MG63 (cell line): ENCODE data around the gene AGPAT2. TPM values are rescaled to one million over a fixed set of nuclear protein-coding genes. Genes with fewer than 3 reads are reported as not detected.

Experiments used
- total RNA-seq: library from RNA; depleted of rRNA; stranded (reverse); fragments of >200 nt; shearing (Covaris generic); gene quantifications from 2 replicates; pipeline ENCODE4 v1.2.3, GENCODE V29; 2014; ENCODE audit warnings: low replicate concordance; rRNA removed

Gene AGPAT2
- total RNA-seq, 1 experiment from 2014 or later, result 116 TPM

Other genes starting within 250 kb of the AGPAT2 start
- gene INPP5E, start 247.6 kb downstream of the AGPAT2 start, total RNA-seq, result 2.9 and 10.4 TPM in 2 replicates
- 4.3 and 7.5 TPM in 2 replicates for gene SEC16A, start 204.4 kb downstream of the AGPAT2 start, total RNA-seq
- 4.4 and 4.7 TPM in 2 replicates for gene NOTCH1, start 141.4 kb downstream of the AGPAT2 start, total RNA-seq
- 24.5 and 25.9 TPM in 2 replicates for gene EGFL7, start 24.5 kb downstream of the AGPAT2 start, total RNA-seq
- gene DIPK1B, start 25.1 kb upstream of the AGPAT2 start, total RNA-seq, result 11.5 and 13.3 TPM in 2 replicates
- not detected in 2 replicates for gene LCN10, start 55.5 kb upstream of the AGPAT2 start, total RNA-seq
- not detected in 2 replicates for gene LCN6, start 61.1 kb upstream of the AGPAT2 start, total RNA-seq
- not detected in 2 replicates for gene LCN8, start 70.8 kb upstream of the AGPAT2 start, total RNA-seq
- not detected in 2 replicates for gene LCN15, start 77.1 kb upstream of the AGPAT2 start, total RNA-seq
- gene TMEM141, start 103.9 kb upstream of the AGPAT2 start, total RNA-seq, result 53.9 and 57.5 TPM in 2 replicates
- gene CCDC183, start 108.9 kb upstream of the AGPAT2 start, total RNA-seq, result not detected in 2 replicates
- 67.4 and 101 TPM in 2 replicates for gene RABL6, start 120.5 kb upstream of the AGPAT2 start, total RNA-seq
- gene AJM1, start 155.0 kb upstream of the AGPAT2 start, total RNA-seq, result 0.82 TPM in 1 of 2 replicates, not detected in the other
- 47.1 and 74.1 TPM in 2 replicates for gene PHPT1, start 162.0 kb upstream of the AGPAT2 start, total RNA-seq
- 0.44 and 0.63 TPM in 2 replicates for gene MAMDC4, start 164.9 kb upstream of the AGPAT2 start, total RNA-seq
- 402 and 494 TPM in 2 replicates for gene EDF1, start 178.9 kb upstream of the AGPAT2 start, total RNA-seq
- 27.6 and 46.5 TPM in 2 replicates for gene TRAF2, start 199.1 kb upstream of the AGPAT2 start, total RNA-seq